GM23338 (cell line): ENCODE measurements around the gene ITGA3. TPM values are rescaled to one million over a fixed set of nuclear protein-coding genes. Genes with fewer than 3 reads are reported as not detected.
"Not testable (repeated sequence)": the region's sequence is repeated elsewhere in the genome, so short reads cannot be mapped to it uniquely, and the experiment has no call there.

Source experiments
- ATAC-seq: fragments of 200-7000 bp; cut with Tn5 transposase; 3 replicates; pipeline ENCODE4 v1.9.1; 2020
- DNase-seq: peaks from one replicate; pipeline ENCODE4 v3.0.0-alpha.2; 2015; ENCODE audit warnings: low spot score
- H2AFZ ChIP-seq: fragments of 200-600 bp; sonication (generic); 2 replicates; pipeline ENCODE4 v1.8.0; 2016; ENCODE audit warnings: antibody characterized with exemption, mild to moderate bottlenecking, moderate library complexity
- H3F3A ChIP-seq: fragments of 200-600 bp; sonication (generic); replicated peaks from 2 replicates; pipeline ENCODE4 v1.8.0; 2017; ENCODE audit warnings: antibody characterized with exemption, mixed run types, low read depth
- H3K27ac ChIP-seq: fragments of 200-600 bp; sonication (generic); 2 replicates; pipeline ENCODE4 v1.6.1; 2016; ENCODE audit warnings: low read depth
- H3K27me3 ChIP-seq: fragments of 200-600 bp; sonication (generic); 2 replicates; pipeline ENCODE4 v1.8.0; 2016; ENCODE audit warnings: mild to moderate bottlenecking, mixed run types, moderate library complexity; ENCODE audit not compliant: insufficient read depth
- H3K36me3 ChIP-seq: fragments of 200-600 bp; sonication (generic); 2 replicates; pipeline ENCODE4 v1.8.0; 2016; ENCODE audit warnings: mild to moderate bottlenecking; ENCODE audit not compliant: insufficient read depth
- H3K4me1 ChIP-seq: fragments of 200-600 bp; sonication (generic); 2 replicates; pipeline ENCODE4 v1.8.0; 2016; ENCODE audit warnings: mild to moderate bottlenecking, moderate library complexity; ENCODE audit not compliant: insufficient read depth
- H3K4me2 ChIP-seq: fragments of 200-600 bp; sonication (generic); 2 replicates; pipeline ENCODE4 v1.7.1; 2017; ENCODE audit warnings: mixed run types
- H3K4me3 ChIP-seq: fragments of 200-600 bp; sonication (generic); 2 replicates; pipeline ENCODE4 v1.6.1; 2016; ENCODE audit warnings: mixed run types
- H3K79me2 ChIP-seq: fragments of 200-600 bp; sonication (generic); replicated peaks from 2 replicates; pipeline ENCODE4 v1.8.0; 2017; ENCODE audit warnings: mild to moderate bottlenecking; ENCODE audit not compliant: insufficient read depth
- H3K9me2 ChIP-seq: fragments of 200-600 bp; sonication (generic); 2 replicates; pipeline ENCODE4 v1.8.0; 2017; ENCODE audit not compliant: insufficient read depth
- H4K20me1 ChIP-seq: fragments of 200-600 bp; sonication (generic); replicated peaks from 2 replicates; pipeline ENCODE4 v1.8.0; 2017; ENCODE audit warnings: mild to moderate bottlenecking; ENCODE audit not compliant: insufficient read depth
- H3K27ac Mint-ChIP-seq: 2 replicates; pipeline ENCODE4 v1.8.0; 2020; ENCODE audit warnings: inconsistent platforms, mild to moderate bottlenecking, moderate library complexity, mixed read lengths
- H3K27me3 Mint-ChIP-seq: 3 replicates; pipeline ENCODE4 v1.8.0; 2022; ENCODE audit warnings: low read depth, mild to moderate bottlenecking, moderate library complexity, mixed read lengths, inconsistent platforms; ENCODE audit not compliant: insufficient read depth, poor library complexity
- H3K36me3 Mint-ChIP-seq: 3 replicates; pipeline ENCODE4 v1.8.0; 2021; ENCODE audit warnings: low read depth, mild to moderate bottlenecking, inconsistent platforms, moderate library complexity, mixed read lengths
- H3K4me1 Mint-ChIP-seq: 3 replicates; pipeline ENCODE4 v1.8.0; 2020; ENCODE audit warnings: mild to moderate bottlenecking, inconsistent platforms, mixed read lengths
- H3K4me3 Mint-ChIP-seq: 3 replicates; pipeline ENCODE4 v1.8.0; 2021; ENCODE audit warnings: moderate library complexity, mild to moderate bottlenecking, inconsistent platforms, mixed read lengths
- H3K9me3 Mint-ChIP-seq: 3 replicates; pipeline ENCODE4 v1.8.0; 2020; ENCODE audit warnings: moderate library complexity, mild to moderate bottlenecking, inconsistent platforms, mixed read lengths
- CREB1 ChIP-seq: fragments of 250-450 bp; sonication (Bioruptor Pico); IDR thresholded peaks from 2 replicates; pipeline ENCODE4 v1.5.0; 2020; ENCODE audit warnings: low read depth, mild to moderate bottlenecking, moderate library complexity
- CTCF ChIP-seq, 2 experiments: fragments of 200-600 bp in 1 of 2; sonication (generic) in 1 of 2; conservative IDR thresholded peaks; 2 replicates each; pipeline versions ENCODE4 v1.5.1 to v1.6.1; 2016 to 2017; ENCODE audit warnings: antibody characterized with exemption in 2 of 2, low read depth in 2 of 2, mild to moderate bottlenecking in 2 of 2, moderate library complexity in 1 of 2
- ETS1 ChIP-seq: IDR thresholded peaks from 2 replicates; pipeline ENCODE4 v1.6.1; 2016; ENCODE audit warnings: antibody characterized with exemption
- JUNB ChIP-seq: IDR thresholded peaks from one replicate; pipeline ENCODE4 v1.6.1; 2016; ENCODE audit warnings: antibody characterized with exemption; ENCODE audit not compliant: unreplicated experiment
- NANOG ChIP-seq: IDR thresholded peaks from 2 replicates; pipeline ENCODE4 v1.6.1; 2016; ENCODE audit warnings: antibody characterized with exemption, borderline replicate concordance
- POLR2AphosphoS5 ChIP-seq: IDR thresholded peaks from 2 replicates; pipeline ENCODE4 v1.6.1; 2016; ENCODE audit warnings: antibody characterized with exemption, low read depth
- REST ChIP-seq: IDR thresholded peaks from one replicate; pipeline ENCODE4 v1.6.1; 2018; ENCODE audit warnings: antibody characterized with exemption; ENCODE audit not compliant: unreplicated experiment
- STAT1 ChIP-seq: IDR thresholded peaks from one replicate; pipeline ENCODE4 v1.6.1; 2016; ENCODE audit warnings: antibody characterized with exemption; ENCODE audit not compliant: unreplicated experiment
- ZNF114 ChIP-seq: fragments of 250-450 bp; sonication (Bioruptor Pico); IDR thresholded peaks from 2 replicates; pipeline ENCODE4 v1.5.0; 2020; ENCODE audit warnings: mild to moderate bottlenecking, moderate library complexity
- polyA plus RNA-seq: library from polyadenylated mRNA; unstranded; fragments of >200 nt; fragmentation: Nextera tagmentation; extraction: Ambion mirVana; gene quantifications from 2 replicates; pipeline ENCODE4 v1.2.1, GENCODE V29; 2016
- total RNA-seq: library from RNA; depleted of rRNA; stranded (reverse); fragments of >200 nt; shearing (Covaris generic); gene quantifications from 2 replicates; pipeline ENCODE4 v1.2.3, GENCODE V29; 2014

ITGA3 gene
- total and polyA plus RNA-seq, 2 experiments from 2014 or later: 9.6 to 28.3 TPM

GRCh38 chr17:50039058-50039457, 16.9 kb upstream of the ITGA3 start (continued):
- TF ChIP-seq REST (no peak), JUNB (no peak), ETS1 (no peak), CTCF (conservative IDR thresholded peaks at IDR 0.05; ENCODE audit: low read depth in 2 of 2) (no peak), POLR2AphosphoS5 (no peak), ZNF114 (no peak), CREB1 (no peak), STAT1 (no peak), NANOG (no peak)

- not testable (repeated sequence) for H3K4me1 ChIP-seq, ATAC-seq, H3K4me2 ChIP-seq, H3K27me3 Mint-ChIP-seq, H3F3A ChIP-seq, H3K9me2 ChIP-seq, H3K79me2 ChIP-seq, H3K27ac Mint-ChIP-seq, H3K4me3 Mint-ChIP-seq, H3K4me3 ChIP-seq, H3K36me3 Mint-ChIP-seq, H3K9me3 Mint-ChIP-seq, H3K27me3 ChIP-seq, H3K27ac ChIP-seq, H2AFZ ChIP-seq, H3K4me1 Mint-ChIP-seq, H4K20me1 ChIP-seq, DNase-seq, H3K36me3 ChIP-seq
Measured at GRCh38 chr17:50040496-50040895, 15.4 kb upstream of the ITGA3 start.
